ENCODE results near the gene PIP5KL1. TPM values are rescaled to one million over a fixed set of nuclear protein-coding genes. Genes with fewer than 3 reads are reported as not detected.

PIP5KL1 gene
- total RNA-seq, 1 donor from 2014 or later = 4.3 TPM

- ATAC-seq = no peak
Measured at GRCh38 chr9:127870887-127871286, 59.7 kb downstream of the PIP5KL1 start.

Other genes with a start within 250 kb of the PIP5KL1 start
- not detected for gene CFAP157, start 223.8 kb downstream of the PIP5KL1 start, total RNA-seq
- 7.9 TPM for gene PTRH1, start 215.1 kb downstream of the PIP5KL1 start, total RNA-seq
- gene TTC16, start 214.7 kb downstream of the PIP5KL1 start, total RNA-seq = not detected
- 9.5 TPM for gene TOR2A, start 195.5 kb downstream of the PIP5KL1 start, total RNA-seq
- 1.9 TPM for gene SH2D3C, start 152.1 kb downstream of the PIP5KL1 start, total RNA-seq
- 38.3 TPM for gene CDK9, start 144.7 kb downstream of the PIP5KL1 start, total RNA-seq
- 28.3 TPM for gene FPGS, start 127.9 kb downstream of the PIP5KL1 start, total RNA-seq
- 14.3 TPM for gene ENG, start 76.1 kb downstream of the PIP5KL1 start, total RNA-seq
- 39.9 TPM for gene AK1, start 53.1 kb downstream of the PIP5KL1 start, total RNA-seq
- 13.0 TPM for gene ST6GALNAC6, start 31.2 kb downstream of the PIP5KL1 start, total RNA-seq
- gene ST6GALNAC4, start 13.7 kb downstream of the PIP5KL1 start, total RNA-seq = 11.4 TPM
- gene DPM2, start 7.1 kb upstream of the PIP5KL1 start, total RNA-seq = 25.7 TPM
- gene EEIG1, start 50.2 kb upstream of the PIP5KL1 start, total RNA-seq = 108 TPM
- gene NAIF1, start 136.5 kb upstream of the PIP5KL1 start, total RNA-seq = 7.1 TPM
- 15.2 TPM for gene SLC25A25, start 137.5 kb upstream of the PIP5KL1 start, total RNA-seq
- 52.0 TPM for gene PTGES2, start 197.0 kb upstream of the PIP5KL1 start, total RNA-seq
- 525 TPM for gene LCN2, start 218.7 kb upstream of the PIP5KL1 start, total RNA-seq
- gene BBLN, start 229.5 kb upstream of the PIP5KL1 start, total RNA-seq = 56.1 TPM